Mesendoderm (in vitro differentiated cells): ENCODE measurements around the gene TRIM24.

Experiments used
- DNase-seq: peaks from one replicate; pipeline ENCODE4 v3.0.0; 2013
- H2AK5ac ChIP-seq: 2 replicates; pipeline ENCODE4 v1.6.1; 2013; ENCODE audit warnings: low read length, inconsistent platforms
- H2BK120ac ChIP-seq: 2 replicates; pipeline ENCODE4 v1.6.1; 2013; ENCODE audit warnings: low read depth, mild to moderate bottlenecking, low read length, moderate library complexity, mixed read lengths
- H2BK15ac ChIP-seq: replicated peaks from 2 replicates; pipeline ENCODE4 v1.6.1; 2013; ENCODE audit warnings: low read depth, mild to moderate bottlenecking, moderate library complexity
- H2BK5ac ChIP-seq: 2 replicates; pipeline ENCODE4 v1.6.1; 2013; ENCODE audit warnings: low read length, inconsistent platforms
- H3K18ac ChIP-seq: 2 replicates; pipeline ENCODE4 v1.6.1; 2013; ENCODE audit warnings: mild to moderate bottlenecking, low read length, mixed read lengths
- H3K23ac ChIP-seq: one replicate; pipeline ENCODE4 v1.6.1; 2013; ENCODE audit warnings: low read length
- H3K27ac ChIP-seq: 2 replicates; pipeline ENCODE4 v1.5.1; 2013; ENCODE audit warnings: low read depth, mild to moderate bottlenecking, inconsistent platforms, low read length, moderate library complexity
- H3K27me3 ChIP-seq: 2 replicates; pipeline ENCODE4 v1.6.1; 2013; ENCODE audit warnings: low read length, control low read depth, mild to moderate bottlenecking, inconsistent platforms; ENCODE audit not compliant: insufficient read depth, poor library complexity
- H3K36me3 ChIP-seq: 2 replicates; pipeline ENCODE4 v1.6.1; 2013; ENCODE audit warnings: low read length, inconsistent platforms; ENCODE audit not compliant: control insufficient read depth, insufficient read depth
- H3K4ac ChIP-seq: one replicate; pipeline ENCODE4 v1.6.1; 2013; ENCODE audit warnings: low read depth, mild to moderate bottlenecking, low read length, moderate library complexity
- H3K4me1 ChIP-seq: 2 replicates; pipeline ENCODE4 v1.6.1; 2013; ENCODE audit warnings: low read depth, low read length, inconsistent platforms; ENCODE audit not compliant: control insufficient read depth
- H3K4me2 ChIP-seq: 2 replicates; pipeline ENCODE4 v1.6.1; 2013; ENCODE audit warnings: low read length
- H3K4me3 ChIP-seq: 2 replicates; pipeline ENCODE4 v1.5.1; 2013; ENCODE audit warnings: mild to moderate bottlenecking, low read length
- H3K56ac ChIP-seq: one replicate; pipeline ENCODE4 v1.6.1; 2013; ENCODE audit warnings: low read length
- H3K79me1 ChIP-seq: 2 replicates; pipeline ENCODE4 v1.6.1; 2013; ENCODE audit warnings: low read length, inconsistent platforms
- H3K79me2 ChIP-seq: 2 replicates; pipeline ENCODE4 v1.6.1; 2013; ENCODE audit warnings: mild to moderate bottlenecking, low read length; ENCODE audit not compliant: control insufficient read depth, insufficient read depth
- H3K9ac ChIP-seq: 2 replicates; pipeline ENCODE4 v1.6.1; 2013; ENCODE audit warnings: low read length, inconsistent platforms
- H4K5ac ChIP-seq: one replicate; pipeline ENCODE4 v1.6.1; 2013; ENCODE audit warnings: low read length
- H4K8ac ChIP-seq: one replicate; pipeline ENCODE4 v1.6.1; 2013; ENCODE audit warnings: low read depth, mild to moderate bottlenecking, control low read depth, low read length, moderate library complexity
- WGBS: extraction: QIAGEN DNeasy Blood & Tissue Kit; methylation state at CpG from one replicate; pipeline ENCODE4 v1.1.7; 2013; ENCODE audit warnings: low lambda C conversion rate, missing lambda C conversion rate; ENCODE audit not compliant: insufficient coverage; ENCODE audit errors: extremely low coverage; 5-methylcytosine and 5-hydroxymethylcytosine counted together

The TRIM24 gene

GRCh38 chr7:138435231-138435919 is 24.7 kb upstream of the TRIM24 start:
- no peak overlapping the region for H4K5ac ChIP-seq
- no peak for DNase-seq
- no CpG with 5 or more reads among the region's 10 CpGs for WGBS
- no peaks in the 10 kb centered on the region for H3K36me3 ChIP-seq
- no peak overlapping the region for H3K4me2 ChIP-seq
- H2AK5ac ChIP-seq, result no peak overlapping the region
- no peak overlapping the region for H3K4ac ChIP-seq
- no peak overlapping the region for H2BK15ac ChIP-seq
- H3K27ac ChIP-seq, result no peak overlapping the region
- H2BK120ac ChIP-seq, result no peak overlapping the region
- H3K79me2 ChIP-seq, result no peaks in the 10 kb centered on the region
- no peaks in the 10 kb centered on the region for H3K27me3 ChIP-seq
- no peak overlapping the region for H2BK5ac ChIP-seq
- H3K18ac ChIP-seq, result no peak overlapping the region
- no peaks in the 10 kb centered on the region for H3K4me1 ChIP-seq
- H3K56ac ChIP-seq, result no peak overlapping the region
- H4K8ac ChIP-seq, result no peak overlapping the region
- no peak overlapping the region for H3K23ac ChIP-seq
- no peak overlapping the region for H3K9ac ChIP-seq
- H3K79me1 ChIP-seq, result no peaks in the 10 kb centered on the region
- H3K4me3 ChIP-seq, result no peak overlapping the region

GRCh38 chr7:138436388-138436787 is 23.7 kb upstream of the TRIM24 start:
- Histone ChIP-seq H3K56ac (no peak overlapping the region), H3K79me2 (no peaks in the 10 kb centered on the region), H2BK15ac (no peak overlapping the region), H2BK5ac (no peak overlapping the region), H4K8ac (no peak overlapping the region), H3K4me2 (no peak overlapping the region), H2BK120ac (no peak overlapping the region), H3K4me1 (no peaks in the 10 kb centered on the region), H3K9ac (no peak overlapping the region), H3K79me1 (no peaks in the 10 kb centered on the region), H3K4me3 (no peak overlapping the region), H4K5ac (no peak overlapping the region), H3K4ac (no peak overlapping the region), H2AK5ac (no peak overlapping the region), H3K36me3 (no peaks in the 10 kb centered on the region), H3K27ac (no peak overlapping the region), H3K18ac (no peak overlapping the region), H3K23ac (no peak overlapping the region), H3K27me3 (no peaks in the 10 kb centered on the region)
- no CpG with 5 or more reads among the region's 2 CpGs for WGBS
- no peak for DNase-seq

- DNase-seq, result no peak
- no peaks in the 10 kb centered on the region for H3K4me1 ChIP-seq
Observed at GRCh38 chr7:138440460-138440859, 19.6 kb upstream of the TRIM24 start.

GRCh38 chr7:138442822-138443221 is 17.2 kb upstream of the TRIM24 start:
- Histone ChIP-seq H3K36me3 (no peaks in the 10 kb centered on the region), H3K27ac (no peak overlapping the region), H3K18ac (no peak overlapping the region), H4K8ac (no peak overlapping the region), H4K5ac (no peak overlapping the region), H3K23ac (no peak overlapping the region), H2AK5ac (no peak overlapping the region), H2BK120ac (no peak overlapping the region), H3K79me2 (no peaks in the 10 kb centered on the region), H3K56ac (no peak overlapping the region), H3K4me3 (no peak overlapping the region), H3K27me3 (no peaks in the 10 kb centered on the region), H3K4me2 (no peak overlapping the region), H3K9ac (no peak overlapping the region), H2BK15ac (no peak overlapping the region), H3K4me1 (no peaks in the 10 kb centered on the region), H3K79me1 (no peaks in the 10 kb centered on the region), H3K4ac (no peak overlapping the region), H2BK5ac (no peak overlapping the region)
- DNase-seq, result no peak
- no CpG with 5 or more reads among the region's 3 CpGs for WGBS

More at GRCh38 chr7:138440460-138440859, 19.6 kb upstream of the TRIM24 start:
- Histone ChIP-seq H4K8ac (no peak overlapping the region), H3K27ac (no peak overlapping the region), H3K36me3 (no peaks in the 10 kb centered on the region), H3K18ac (no peak overlapping the region), H3K9ac (no peak overlapping the region), H3K27me3 (no peaks in the 10 kb centered on the region), H3K4me2 (no peak overlapping the region), H3K4me3 (no peak overlapping the region), H2AK5ac (no peak overlapping the region), H2BK15ac (no peak overlapping the region), H3K79me1 (no peaks in the 10 kb centered on the region), H3K23ac (no peak overlapping the region), H2BK5ac (no peak overlapping the region), H4K5ac (no peak overlapping the region), H3K56ac (no peak overlapping the region), H3K4ac (no peak overlapping the region), H2BK120ac (no peak overlapping the region), H3K79me2 (no peaks in the 10 kb centered on the region)
- WGBS, result no CpG with 5 or more reads among the region's 17 CpGs

GRCh38 chr7:138449580-138449979 is 10.5 kb upstream of the TRIM24 start:
- Histone ChIP-seq H4K8ac (no peak overlapping the region), H3K27me3 (no peaks in the 10 kb centered on the region), H2AK5ac (no peak overlapping the region), H3K4me1 (no peaks in the 10 kb centered on the region), H4K5ac (no peak overlapping the region), H3K18ac (no peak overlapping the region), H3K27ac (no peak overlapping the region), H3K36me3 (no peaks in the 10 kb centered on the region), H3K4ac (no peak overlapping the region), H2BK5ac (no peak overlapping the region), H3K9ac (no peak overlapping the region), H3K79me1 (no peaks in the 10 kb centered on the region), H2BK15ac (no peak overlapping the region), H2BK120ac (no peak overlapping the region), H3K56ac (no peak overlapping the region), H3K23ac (no peak overlapping the region), H3K4me3 (no peak overlapping the region), H3K4me2 (no peak overlapping the region), H3K79me2 (no peaks in the 10 kb centered on the region)
- DNase-seq, result peak; percentile 56
- WGBS, result no CpG with 5 or more reads among the region's 6 CpGs

GRCh38 chr7:138455609-138456008 is 4.5 kb upstream of the TRIM24 start:
- Histone ChIP-seq H3K18ac (peak overlapping the region; percentile 16), H3K4me1 (peaks cover 4% of the 10 kb centered on the region), H3K27ac (no peak overlapping the region), H3K4me2 (no peak overlapping the region), H2BK120ac (no peak overlapping the region), H4K5ac (no peak overlapping the region), H2AK5ac (no peak overlapping the region), H3K4ac (no peak overlapping the region), H3K27me3 (no peaks in the 10 kb centered on the region), H3K56ac (peak overlapping the region; percentile 3), H3K36me3 (no peaks in the 10 kb centered on the region), H4K8ac (no peak overlapping the region), H3K79me1 (no peaks in the 10 kb centered on the region), H3K79me2 (peaks cover 4% of the 10 kb centered on the region), H2BK15ac (no peak overlapping the region), H3K23ac (no peak overlapping the region), H3K9ac (no peak overlapping the region), H2BK5ac (no peak overlapping the region), H3K4me3 (no peak overlapping the region)
- peak; percentile 52 for DNase-seq
- WGBS, result no CpG with 5 or more reads among the region's 3 CpGs
